ENCODE data around the gene PRSS57. TPM values are rescaled to one million over a fixed set of nuclear protein-coding genes. Genes with fewer than 3 reads are reported as not detected.

The PRSS57 gene
- total RNA-seq, 1 experiment from 2014 or later, result not detected

- TF ChIP-seq CTCF (IDR thresholded peaks at IDR 0.05; ENCODE audit: unreplicated experiment), result no peak
- intact Hi-C loops (cut with micrococcal nuclease; ENCODE audit: unreplicated experiment), result no loop called here
- peak overlapping the region; percentile 40 for H3K27ac Mint-ChIP-seq (ENCODE audit: unreplicated experiment)
- no TSS peak for BruUV-seq (replicated peaks)
- no peaks in the 10 kb centered on the region for H3K27me3 Mint-ChIP-seq (ENCODE audit: unreplicated experiment)
- peak; percentile 81 for DNase-seq
- H3K36me3 Mint-ChIP-seq (ENCODE audit: insufficient read depth, unreplicated experiment), result peaks cover 18% of the 10 kb centered on the region
- no peaks in the 10 kb centered on the region for H3K4me1 Mint-ChIP-seq (ENCODE audit: low read depth, unreplicated experiment)
- H3K4me3 Mint-ChIP-seq (ENCODE audit: low read depth, unreplicated experiment), result peak overlapping the region; percentile 67
- CTCF ChIA-PET, result interaction anchor here (0.6 kb wide), 2 partner anchors 79 to 171 kb away, joined by 3 to 5 read pairs; no protein-coding TSS in a partner anchor
- H3K9me3 Mint-ChIP-seq (ENCODE audit: low read depth, unreplicated experiment), result no peaks in the 10 kb centered on the region
Observed at GRCh38 chr19:681029-682019, 13.9 kb downstream of the PRSS57 start.

GRCh38 chr19:680287-681028 is 14.8 kb downstream of the PRSS57 start:
- CTCF ChIA-PET, result interaction anchor here (0.6 to 1.2 kb wide), 2 partner anchors 54 to 170 kb away, joined by 3 to 6 read pairs; no protein-coding TSS in a partner anchor

GRCh38 chr19:679418-680286 is 15.6 kb downstream of the PRSS57 start:
- peak overlapping the region; percentile 67 for H3K4me3 Mint-ChIP-seq (ENCODE audit: low read depth, unreplicated experiment)
- CTCF ChIA-PET, result interaction anchor here (1.2 kb wide), 1 partner anchor 55 kb away, joined by 6 read pairs; no protein-coding TSS in a partner anchor
- no peaks in the 10 kb centered on the region for H3K9me3 Mint-ChIP-seq (ENCODE audit: low read depth, unreplicated experiment)
- no peaks in the 10 kb centered on the region for H3K4me1 Mint-ChIP-seq (ENCODE audit: low read depth, unreplicated experiment)
- intact Hi-C loops (cut with micrococcal nuclease; ENCODE audit: unreplicated experiment), result no loop called here
- BruUV-seq (replicated peaks), result no TSS peak
- DNase-seq, result peak; percentile 43
- no peak for TF ChIP-seq CTCF (IDR thresholded peaks at IDR 0.05; ENCODE audit: unreplicated experiment)
- H3K27ac Mint-ChIP-seq (ENCODE audit: unreplicated experiment), result no peak overlapping the region
- H3K36me3 Mint-ChIP-seq (ENCODE audit: insufficient read depth, unreplicated experiment), result peaks cover 18% of the 10 kb centered on the region
- no peaks in the 10 kb centered on the region for H3K27me3 Mint-ChIP-seq (ENCODE audit: unreplicated experiment)

More at GRCh38 chr19:680287-681028, 14.8 kb downstream of the PRSS57 start:
- Mint-ChIP-seq H3K36me3 (ENCODE audit: insufficient read depth, unreplicated experiment) (peaks cover 18% of the 10 kb centered on the region), H3K27me3 (ENCODE audit: unreplicated experiment) (no peaks in the 10 kb centered on the region), H3K9me3 (ENCODE audit: low read depth, unreplicated experiment) (no peaks in the 10 kb centered on the region), H3K4me1 (ENCODE audit: low read depth, unreplicated experiment) (no peaks in the 10 kb centered on the region), H3K4me3 (ENCODE audit: low read depth, unreplicated experiment) (peak overlapping the region; percentile 67), H3K27ac (ENCODE audit: unreplicated experiment) (peak overlapping the region; percentile 40)
- peak; percentile 96 for DNase-seq
- TF ChIP-seq CTCF (IDR thresholded peaks at IDR 0.05; ENCODE audit: unreplicated experiment), result peak; percentile 19
- intact Hi-C loops (cut with micrococcal nuclease; ENCODE audit: unreplicated experiment), result no loop called here
- BruUV-seq (replicated peaks), result no TSS peak
